NCI-H1436 (cell line): ENCODE measurements around the gene NXNL1.

Source experiments
- DNase-seq: peaks from one replicate; lab custom pipeline; 2025; lab: John Stamatoyannopoulos, UW

Gene NXNL1

GRCh38 chr19:17455308-17456123 lies 5.2 kb downstream of the NXNL1 start:
- no peak for DNase-seq

DNA sequence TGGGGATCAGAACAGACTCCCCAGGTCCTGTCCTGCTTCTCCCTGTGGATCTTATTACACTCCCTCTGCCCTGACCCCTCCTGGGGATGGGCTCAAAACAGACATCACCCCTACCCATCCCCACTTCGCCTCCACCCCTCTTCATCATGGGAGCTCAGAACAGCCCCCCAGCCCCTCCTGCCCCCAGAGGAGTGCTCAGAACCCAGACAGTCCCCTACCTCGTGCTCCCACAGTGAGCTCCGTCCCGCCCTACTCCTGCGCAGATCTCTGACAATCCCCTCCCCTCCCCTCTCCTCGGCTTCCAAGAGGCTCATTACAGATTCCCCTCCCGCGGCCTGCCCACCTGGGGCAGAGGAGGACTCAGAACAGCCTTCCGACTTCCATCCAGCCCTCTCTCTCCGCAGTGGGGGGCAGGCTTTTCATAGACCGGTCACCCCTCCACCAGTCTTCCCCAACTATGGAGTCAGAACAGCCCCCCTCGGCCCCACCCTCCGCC lies 6.1 kb downstream of the NXNL1 start:
- DNase-seq = no peak

DNA sequence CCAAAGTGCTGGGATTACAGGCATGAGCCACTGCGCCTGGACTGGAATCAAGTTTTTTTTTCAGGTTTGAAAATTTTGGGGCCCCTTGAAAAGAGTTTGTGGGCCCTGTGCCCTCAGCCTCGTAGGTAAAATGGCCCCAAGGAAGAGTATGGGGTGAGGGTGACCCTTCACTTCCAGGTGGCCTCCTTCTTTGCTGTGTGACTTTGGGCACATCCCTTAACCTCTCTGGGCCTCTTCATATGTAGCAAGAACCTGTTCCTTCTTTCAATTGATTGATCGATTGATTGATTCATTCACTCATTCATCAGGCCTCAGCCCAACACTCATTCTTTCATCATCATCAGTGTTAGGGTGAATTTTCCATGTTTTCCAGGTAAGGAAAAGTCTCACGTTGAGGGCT lies 8.9 kb downstream of the NXNL1 start:
- no peak for DNase-seq

DNA sequence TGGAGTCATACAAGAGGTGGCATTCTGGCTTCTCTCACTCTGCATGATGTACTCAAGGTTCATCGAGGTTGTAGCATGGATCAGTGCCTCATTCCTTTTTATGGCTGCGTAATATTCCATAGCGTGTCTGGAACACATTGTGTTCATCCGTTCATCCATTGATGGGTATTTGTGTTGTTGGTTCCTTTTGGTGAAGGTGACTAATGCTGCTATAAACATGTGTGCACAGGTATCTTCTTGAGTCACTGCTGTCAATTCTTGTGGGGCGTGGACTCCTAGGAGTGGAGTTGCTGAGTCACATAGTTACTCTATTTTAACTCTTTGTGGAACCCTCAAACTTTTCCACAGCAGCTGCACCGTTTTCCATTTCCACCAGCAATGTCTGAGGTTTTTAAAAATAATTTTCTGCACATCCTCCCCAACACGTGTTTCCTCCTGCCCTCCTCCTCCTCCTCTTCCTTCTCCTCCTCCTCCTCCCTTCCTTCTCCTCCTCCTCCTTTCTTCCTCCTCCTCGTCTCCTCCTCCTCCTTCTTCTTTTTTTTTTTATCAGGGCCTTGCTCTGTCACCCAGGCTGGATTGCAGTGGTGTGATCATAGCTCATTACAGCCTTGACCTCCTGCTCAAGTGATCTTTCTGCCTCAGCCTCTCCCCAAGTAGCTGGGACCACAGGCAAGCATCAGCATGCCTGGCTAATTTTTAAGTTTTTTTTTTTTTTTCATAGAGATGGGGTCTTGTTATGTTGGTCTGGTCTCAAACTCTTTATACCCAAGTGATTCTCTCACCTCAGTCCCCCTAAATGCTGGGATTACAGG lies 10.3 kb downstream of the NXNL1 start:
- DNase-seq = no peak

GRCh38 chr19:17448131-17448967 lies 12.4 kb downstream of the NXNL1 start, which contains the start of gene TMEM221:
Gene TMEM221, minus strand, starts transcription at chr19:17448668. Its CDS starts 206 bp downstream, at chr19:17448462.
- DNase-seq = no peak

GRCh38 chr19:17447704-17448130 lies 13.0 kb downstream of the NXNL1 start:
- DNase-seq = no peak

DNA sequence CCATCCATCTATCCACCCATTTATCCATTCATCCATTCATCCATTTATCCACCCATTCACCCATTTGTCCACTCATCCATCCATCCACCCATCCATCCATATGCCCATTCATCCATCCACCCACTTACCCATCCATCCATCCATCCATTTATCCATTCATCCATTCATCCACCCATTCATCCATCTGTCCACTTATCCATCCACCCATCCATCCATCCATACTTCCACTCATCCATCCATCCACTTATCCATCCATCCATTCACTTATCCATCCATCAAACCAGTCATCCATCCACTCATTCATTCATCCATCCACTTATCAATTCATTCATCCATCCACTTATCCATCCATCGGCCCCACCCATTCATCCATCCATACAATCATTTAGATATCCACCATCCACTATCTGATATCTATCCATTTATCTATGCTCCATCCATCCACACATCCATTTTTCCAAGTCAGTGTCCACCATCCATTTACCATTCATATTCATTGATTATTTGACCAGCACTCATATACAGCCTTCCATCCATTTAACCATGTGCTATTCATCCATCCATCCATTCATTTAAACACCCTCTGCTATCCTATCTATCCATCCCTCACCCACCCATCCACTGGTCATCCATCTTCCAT lies 15.1 kb downstream of the NXNL1 start:
- no peak for DNase-seq

DNA sequence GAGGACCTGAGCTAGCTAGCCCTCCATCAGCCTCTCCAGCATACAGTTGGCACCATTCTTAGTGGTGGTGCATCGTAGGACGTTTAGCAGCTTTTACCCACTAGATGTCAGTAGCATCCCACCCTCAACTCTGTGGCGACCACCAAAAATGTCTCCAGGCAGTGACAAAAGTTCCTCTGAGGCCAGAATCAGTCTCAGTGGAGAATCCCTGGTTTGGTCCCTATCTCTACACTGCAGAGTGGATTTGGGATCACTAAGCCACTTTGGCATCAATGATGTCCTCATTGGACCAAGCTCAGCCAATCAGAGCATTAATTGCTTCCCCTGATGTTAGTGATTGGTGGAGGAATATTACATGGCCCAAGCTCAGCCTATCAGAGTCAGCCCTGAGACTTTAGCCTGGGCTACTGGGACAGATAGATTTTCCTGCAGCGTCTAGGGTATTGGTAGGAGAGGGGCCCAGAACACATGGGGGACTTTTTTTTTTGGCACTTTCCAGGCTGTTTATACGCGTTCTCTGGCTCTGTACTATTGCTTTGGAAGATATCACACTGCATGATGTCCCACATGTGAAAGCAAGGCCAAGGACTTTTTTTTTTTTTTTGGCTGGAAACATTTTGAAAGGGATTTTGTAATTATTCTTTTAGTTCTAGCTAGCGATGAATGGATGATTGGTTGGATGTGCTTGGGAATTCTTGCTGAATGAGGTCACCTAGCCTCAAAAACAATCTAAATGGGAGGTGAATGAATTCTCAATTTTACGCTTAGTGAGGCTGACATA lies 19.3 kb downstream of the NXNL1 start:
- no peak for DNase-seq

DNA sequence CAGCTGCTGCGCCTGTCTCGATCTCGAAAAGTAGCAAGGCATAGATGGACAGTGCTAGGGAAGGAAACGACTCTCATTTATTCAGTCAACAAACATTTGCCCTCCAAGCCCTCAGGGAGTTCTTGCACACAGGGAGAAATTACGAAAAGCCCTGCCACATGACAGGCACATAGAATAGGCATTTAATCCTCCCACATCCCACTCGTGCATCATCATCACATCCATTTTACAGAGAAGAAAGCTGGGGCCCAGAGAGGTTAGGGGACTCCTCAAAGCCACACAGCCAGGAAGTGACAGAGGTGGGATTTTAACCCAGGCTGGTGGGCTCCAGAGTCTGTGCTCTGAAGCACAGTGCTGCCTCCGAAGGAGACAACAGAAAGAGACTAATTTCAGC lies 23.9 kb downstream of the NXNL1 start:
- DNase-seq = no peak

GRCh38 chr19:17436094-17436873 lies 24.4 kb downstream of the NXNL1 start:
- no peak for DNase-seq

DNA sequence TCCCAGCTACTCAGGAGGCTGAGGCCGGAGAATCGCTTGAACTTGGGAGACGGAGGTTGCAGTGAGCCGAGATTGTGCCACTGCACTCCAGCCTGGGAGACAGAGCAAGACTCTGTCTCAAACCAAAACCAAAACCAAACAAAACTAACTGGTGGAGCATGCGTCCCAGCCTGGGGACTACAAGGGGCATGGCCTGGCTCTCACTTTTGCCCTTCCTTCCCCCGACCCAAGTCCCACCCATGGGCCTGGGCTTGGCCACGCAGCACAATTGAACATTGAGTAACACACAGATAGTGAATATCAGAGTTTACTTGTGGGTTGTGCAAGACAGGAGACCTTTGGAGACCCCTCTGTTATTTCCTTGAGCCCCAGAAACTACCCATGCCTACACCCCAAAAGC lies 25.5 kb downstream of the NXNL1 start:
- DNase-seq = no peak

GRCh38 chr19:17431417-17431816 lies 29.3 kb downstream of the NXNL1 start:
- DNase-seq = no peak

DNA sequence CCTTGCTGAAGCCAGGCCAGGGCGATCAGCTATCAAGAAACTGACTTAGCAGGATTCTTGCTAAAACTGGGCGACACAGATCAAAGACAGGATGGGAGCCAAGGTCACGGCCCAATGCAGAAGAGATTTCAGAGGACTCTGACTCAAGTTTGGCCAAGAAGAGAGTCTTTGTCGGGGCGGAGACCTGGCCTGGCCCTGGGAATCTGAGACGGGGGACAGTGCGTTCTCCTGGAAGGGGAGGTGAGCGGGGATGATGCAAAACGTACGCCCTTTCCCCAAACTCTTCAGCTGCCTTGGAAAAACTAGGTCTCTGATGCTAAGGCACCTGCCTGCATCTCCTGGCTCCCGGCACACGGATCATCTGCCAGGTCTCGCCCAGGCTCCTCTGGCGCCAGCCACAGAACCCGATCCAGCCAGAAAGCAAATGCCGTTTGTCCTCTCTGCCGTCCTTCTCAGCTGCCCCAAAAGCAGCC lies 31.0 kb downstream of the NXNL1 start:
- no peak for DNase-seq

GRCh38 chr19:17424743-17425365 lies 35.9 kb downstream of the NXNL1 start:
- no peak for DNase-seq

DNA sequence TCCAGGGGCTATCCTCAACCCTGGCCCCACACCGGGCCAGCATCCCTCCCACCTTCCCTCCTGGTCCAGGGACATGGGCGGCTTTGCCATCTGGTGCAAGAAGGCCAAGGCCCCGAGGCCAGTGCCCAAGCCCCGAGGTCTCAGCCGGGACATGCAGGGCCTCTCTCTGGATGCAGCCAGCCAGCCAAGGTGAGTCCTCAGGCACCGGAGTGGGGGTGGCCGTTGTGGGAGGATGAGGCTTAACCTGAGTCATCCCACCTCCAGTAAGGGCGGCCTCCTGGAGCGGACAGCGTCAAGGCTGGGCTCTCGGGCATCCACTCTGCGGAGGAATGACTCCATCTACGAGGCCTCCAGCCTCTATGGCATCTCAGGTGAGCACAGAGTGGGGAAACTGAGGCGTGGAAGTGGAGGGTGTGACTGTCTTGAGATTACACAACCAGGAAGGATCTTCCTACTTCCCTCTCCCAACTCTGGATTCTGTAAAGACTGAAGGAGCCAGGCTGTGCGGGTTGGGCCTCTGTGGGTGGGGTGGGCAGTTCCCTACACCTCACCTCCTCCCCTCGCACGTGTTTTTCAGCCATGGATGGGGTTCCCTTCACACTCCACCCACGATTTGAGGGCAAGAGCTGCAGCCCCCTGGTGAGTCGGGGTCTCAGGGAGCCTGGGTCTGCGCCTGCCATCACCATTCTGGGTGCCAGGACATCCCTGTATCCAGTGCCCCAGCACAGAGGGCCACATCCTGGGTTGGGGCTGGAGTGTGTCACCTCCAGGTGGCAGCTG lies 37.1 kb downstream of the NXNL1 start:
- no peak for DNase-seq

DNA sequence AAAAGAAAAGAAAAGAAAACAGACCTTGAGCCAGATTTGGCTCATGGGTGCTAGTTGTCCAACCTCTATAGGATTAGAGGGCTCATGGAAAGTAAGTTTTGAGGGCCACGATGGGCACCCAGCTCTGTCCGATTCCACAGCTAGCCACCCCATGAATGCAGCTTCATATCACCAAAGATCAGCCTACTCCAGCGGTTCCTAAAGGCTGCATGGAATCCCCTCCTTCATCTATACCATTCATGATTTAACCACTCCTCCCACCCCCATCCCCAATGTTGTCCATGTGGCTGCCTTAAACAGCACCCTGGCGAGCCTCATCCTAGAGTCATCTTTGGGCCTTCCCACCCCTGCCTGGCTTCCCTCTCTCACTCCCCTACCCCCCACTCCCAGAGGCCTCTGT lies 38.8 kb downstream of the NXNL1 start:
- no peak for DNase-seq

GRCh38 chr19:17420475-17420924 lies 40.2 kb downstream of the NXNL1 start:
- no peak for DNase-seq
